Neural cell (in vitro differentiated cells): ENCODE data around the gene DFFA.
A peak's percentile ranks its signal among the peaks of the same experiment; 100 is the strongest.

Source experiments
- CTCF ChIP-seq: fragments of 450-650 bp; IDR thresholded peaks from 2 replicates; pipeline ENCODE4 v1.5.1; 2014; ENCODE audit warnings: antibody characterized with exemption, mild to moderate bottlenecking, moderate library complexity; ENCODE audit not compliant: poor library complexity, severe bottlenecking
- EP300 ChIP-seq: fragments of 450-650 bp; conservative IDR thresholded peaks from 2 replicates; pipeline ENCODE4 v1.6.1; 2014; ENCODE audit warnings: antibody characterized with exemption, mild to moderate bottlenecking, moderate library complexity; ENCODE audit not compliant: poor library complexity, severe bottlenecking
- EZH2 ChIP-seq: fragments of 200-600, 300-800 bp; shearing (Covaris generic), sonication (generic); IDR thresholded peaks from 2 replicates; pipeline ENCODE4 v1.6.1; 2014; ENCODE audit warnings: antibody characterized with exemption, low read length, borderline replicate concordance, mild to moderate bottlenecking; ENCODE audit not compliant: insufficient read depth, poor library complexity, severe bottlenecking
- MXI1 ChIP-seq: fragments of 450-650 bp; conservative IDR thresholded peaks from 2 replicates; pipeline ENCODE4 v1.6.1; 2014; ENCODE audit warnings: antibody characterized with exemption, mild to moderate bottlenecking; ENCODE audit not compliant: poor library complexity, severe bottlenecking
- RAD21 ChIP-seq: fragments of 450-650 bp; conservative IDR thresholded peaks from 2 replicates; pipeline ENCODE4 v1.6.1; 2014; ENCODE audit warnings: antibody characterized with exemption, mild to moderate bottlenecking, moderate library complexity
- REST ChIP-seq: IDR thresholded peaks from 2 replicates; pipeline ENCODE4 v1.6.1; 2012; ENCODE audit warnings: borderline replicate concordance

- TF ChIP-seq CTCF (peak; percentile 94), EP300 (no peak), EZH2 (no peak), RAD21 (peak; percentile 82), MXI1 (peak; percentile 14), REST (no peak)
These were observed 22.6 kb upstream of the DFFA start for GRCh38 chr1:10494754-10495474.
